GM12891 (cell line): ENCODE results near the gene FAM216B.
"Not testable (repeated sequence)": the region's sequence is repeated elsewhere in the genome, so short reads cannot be mapped to it uniquely, and the experiment has no call there.

Experiments
- DNase-seq: peaks from one replicate; pipeline ENCODE4 v3.0.0; 2011; ENCODE audit warnings: low spot score; ENCODE audit not compliant: insufficient read length
- FAIRE-seq: peaks from 2 replicates; lab custom pipeline; 2011; peaks lifted over from hg19 to GRCh38; lab: Jason Lieb, UNC
- PAX5 ChIP-seq: IDR thresholded peaks from 2 replicates; pipeline ENCODE4 v1.6.1; 2011; ENCODE audit warnings: low read length, moderate library complexity, mild to moderate bottlenecking; ENCODE audit not compliant: insufficient read depth, severe bottlenecking
- POLR2A ChIP-seq: IDR thresholded peaks from 2 replicates; pipeline ENCODE4 v1.6.1; 2011; ENCODE audit warnings: low read depth, low read length, control low read depth
- POLR2AphosphoS5 ChIP-seq: IDR thresholded peaks from 2 replicates; pipeline ENCODE4 v1.6.1; 2011; ENCODE audit warnings: low read depth, low read length, control low read depth
- POU2F2 ChIP-seq: IDR thresholded peaks from 2 replicates; pipeline ENCODE4 v1.6.1; 2011; ENCODE audit warnings: low read depth, mild to moderate bottlenecking, control low read depth, low read length, moderate library complexity
- SPI1 ChIP-seq: IDR thresholded peaks from 2 replicates; pipeline ENCODE4 v1.6.1; 2011; ENCODE audit warnings: low read depth, low read length, control low read depth
- TAF1 ChIP-seq: IDR thresholded peaks from 2 replicates; pipeline ENCODE4 v1.6.1; 2011; ENCODE audit warnings: low read depth, low read length, control low read depth

FAM216B gene

DNA sequence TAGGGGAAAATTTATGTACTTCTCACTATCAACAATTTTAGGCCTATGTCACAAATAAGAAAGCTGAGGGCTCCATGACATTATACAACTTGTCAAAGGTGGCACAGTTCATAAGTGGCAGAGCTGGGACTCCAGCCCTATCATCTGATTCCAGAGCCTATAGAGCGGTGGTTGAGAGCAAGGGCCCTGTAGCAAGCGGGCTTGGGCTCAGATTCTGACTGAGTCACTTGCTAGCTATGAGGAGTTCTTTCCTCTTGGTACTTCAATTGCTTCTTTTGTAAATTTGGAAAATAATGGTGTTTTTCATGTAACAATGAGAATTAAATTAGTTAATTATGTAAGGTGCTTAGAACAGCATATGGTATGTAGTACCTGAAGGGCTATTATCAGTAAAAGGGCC is 28.7 kb upstream of the FAM216B start:
- FAIRE-seq, result no peak

GRCh38 chr13:42753697-42754096 is 27.7 kb upstream of the FAM216B start:
- no peak for DNase-seq
- no peak for FAIRE-seq
- no peak for TF ChIP-seq TAF1
- TF ChIP-seq POLR2A, result no peak
- no peak for TF ChIP-seq SPI1
- no peak for TF ChIP-seq POLR2AphosphoS5
- TF ChIP-seq PAX5, result no peak
- TF ChIP-seq POU2F2, result no peak

More for the DNA sequence above, 28.7 kb upstream of the FAM216B start:
- DNase-seq, result no peak
- TF ChIP-seq POLR2A (no peak), SPI1 (no peak), TAF1 (no peak), PAX5 (no peak), POU2F2 (no peak), POLR2AphosphoS5 (no peak)

DNA sequence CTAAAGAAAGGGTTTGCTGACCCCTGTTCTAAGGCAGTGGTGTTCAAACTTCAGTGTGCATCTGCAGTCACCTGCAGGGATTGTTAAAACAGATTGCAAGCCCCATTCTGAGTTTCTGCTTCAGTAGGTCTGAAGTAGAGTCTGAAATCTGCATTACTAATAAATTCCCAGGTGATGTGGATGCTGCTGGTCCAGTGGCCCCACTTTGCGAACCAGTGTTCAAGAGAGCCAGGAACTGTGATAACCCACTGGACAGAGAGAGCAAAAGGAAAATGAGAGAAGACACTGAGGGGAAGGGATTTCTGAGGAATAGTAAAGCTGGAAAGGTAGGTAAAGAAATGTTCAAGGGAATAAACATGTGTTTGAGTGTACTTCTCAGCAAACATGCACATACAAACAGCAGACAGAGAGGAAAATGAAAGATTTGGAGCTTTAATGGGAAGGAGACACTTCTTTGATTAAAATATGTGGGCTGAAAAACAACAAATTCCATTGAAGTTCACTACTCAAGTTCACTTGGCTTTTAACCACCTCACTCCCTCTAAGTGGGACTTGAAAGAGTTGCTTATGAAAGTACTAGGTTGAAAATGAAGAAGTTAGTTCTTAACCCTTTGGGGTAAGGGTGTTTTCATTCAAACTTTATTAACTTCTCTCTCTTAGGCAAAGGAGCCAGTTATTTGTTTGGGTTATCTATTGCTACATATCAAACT is 26.4 kb upstream of the FAM216B start:
- TF ChIP-seq PAX5, result no peak
- DNase-seq (no peak), FAIRE-seq (no peak)

GRCh38 chr13:42757678-42758420 is 23.5 kb upstream of the FAM216B start:
- TF ChIP-seq POLR2AphosphoS5 (no peak), SPI1 (no peak), TAF1 (no peak), PAX5 (no peak), POU2F2 (no peak), POLR2A (no peak)
- no peak for DNase-seq
- FAIRE-seq, result no peak

GRCh38 chr13:42758515-42758914 is 22.9 kb upstream of the FAM216B start:
- DNase-seq, result no peak
- TF ChIP-seq PAX5 (no peak), TAF1 (no peak), POLR2A (no peak), POLR2AphosphoS5 (no peak), POU2F2 (no peak), SPI1 (no peak)
- FAIRE-seq, result no peak

GRCh38 chr13:42760951-42761350 is 20.4 kb upstream of the FAM216B start:
- no peak for DNase-seq
- no peak for TF ChIP-seq POU2F2
- TF ChIP-seq POLR2A, result no peak
- no peak for TF ChIP-seq TAF1
- TF ChIP-seq PAX5, result no peak
- no peak for TF ChIP-seq SPI1
- TF ChIP-seq POLR2AphosphoS5, result no peak
- no peak for FAIRE-seq

DNA sequence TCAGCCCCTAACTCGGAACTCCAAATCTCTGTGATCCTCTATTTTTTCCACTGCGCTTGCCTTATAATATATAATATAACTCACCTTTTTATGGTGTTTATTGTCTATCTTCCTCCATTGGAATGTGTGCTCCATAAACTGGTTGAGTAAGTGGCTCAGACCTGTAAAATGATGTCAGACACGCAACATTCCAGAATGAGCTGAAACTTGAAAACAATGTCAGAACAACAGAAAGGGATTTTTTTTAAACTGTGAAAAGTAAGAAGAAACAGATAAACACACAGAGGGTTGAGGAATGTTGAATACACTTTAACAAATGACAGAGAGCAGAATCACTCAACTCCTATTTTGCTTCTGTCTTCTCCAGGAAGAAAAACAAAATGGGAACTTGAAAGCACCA is 19.1 kb upstream of the FAM216B start:
- DNase-seq (no peak), FAIRE-seq (no peak)

DNA sequence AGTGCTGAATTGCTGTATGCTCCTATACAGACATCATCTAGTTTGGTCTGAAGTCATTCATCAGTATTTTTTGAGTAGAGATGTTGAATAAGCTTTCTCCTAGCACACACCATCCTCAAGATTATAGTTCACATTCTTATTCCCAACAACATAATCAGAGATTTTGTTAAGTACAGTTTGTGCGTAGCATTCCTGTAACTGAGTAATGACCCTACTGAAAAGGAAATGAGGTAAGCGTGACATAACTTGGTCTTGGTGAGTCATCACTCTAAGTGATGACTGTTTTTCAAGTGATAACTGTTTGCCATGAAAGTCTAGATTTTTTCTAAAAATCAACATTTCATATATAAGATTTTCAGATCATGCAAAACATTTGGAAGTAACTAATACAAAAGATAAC is 18.5 kb upstream of the FAM216B start:
- TF ChIP-seq POU2F2 (no peak), POLR2A (no peak), POLR2AphosphoS5 (no peak), TAF1 (no peak), SPI1 (no peak), PAX5 (no peak)
- no peak for DNase-seq
- no peak for FAIRE-seq

More for the DNA sequence above, 19.1 kb upstream of the FAM216B start:
- TF ChIP-seq SPI1, result no peak

GRCh38 chr13:42766016-42766415 is 15.4 kb upstream of the FAM216B start:
- FAIRE-seq (no peak), DNase-seq (no peak)
- TF ChIP-seq POLR2A (no peak), POU2F2 (no peak), PAX5 (no peak), TAF1 (no peak), POLR2AphosphoS5 (no peak), SPI1 (no peak)

- FAIRE-seq (no peak), DNase-seq (no peak)
- no peak for TF ChIP-seq PAX5
- TF ChIP-seq POU2F2, result no peak
These were observed 11.7 kb upstream of the FAM216B start for GRCh38 chr13:42769650-42770049.

DNA sequence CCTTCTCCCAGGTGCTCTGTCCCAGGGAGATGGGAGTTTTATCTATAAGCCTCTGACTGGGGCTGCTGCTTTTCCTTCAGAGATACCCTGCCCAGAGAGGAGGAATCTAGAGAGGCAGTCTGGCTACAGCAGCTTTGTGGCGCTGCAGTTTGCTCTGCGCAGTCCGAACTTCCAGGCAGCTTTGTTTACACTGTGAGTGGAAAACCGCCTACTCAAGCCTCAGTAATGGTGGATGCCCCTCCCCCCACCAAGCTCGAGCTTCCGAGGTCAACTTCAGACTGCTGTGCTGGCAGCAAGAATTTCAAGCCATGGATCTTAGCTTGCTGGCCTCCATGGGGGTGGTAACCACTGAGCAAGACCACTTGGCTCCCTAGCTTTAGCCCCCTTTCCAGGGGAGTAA is 4.8 kb upstream of the FAM216B start:
- not testable (repeated sequence) for DNase-seq, FAIRE-seq
